ENCODE results near the gene PPM1D.

DNA sequence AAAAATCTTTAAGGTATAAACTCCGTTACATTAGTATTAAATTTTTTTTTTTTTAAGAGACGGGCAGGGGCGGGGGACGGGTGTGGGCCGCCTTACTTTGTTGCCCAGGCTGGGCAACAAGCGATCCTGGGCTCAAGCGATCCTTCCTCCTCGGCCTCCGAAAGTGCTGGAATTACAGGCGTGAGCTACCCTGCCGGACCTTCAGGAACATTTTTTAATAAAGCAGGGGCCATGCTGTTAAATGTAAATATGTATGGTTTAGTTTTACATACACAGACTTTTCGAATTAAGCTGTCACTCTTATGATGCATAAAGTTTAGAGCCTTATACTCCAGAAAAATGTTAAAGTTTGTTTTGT, 2.4 kb downstream of the PPM1D start:
- TF ChIP-seq EZH2 (IDR thresholded peaks at IDR 0.05) = no peak
- no peak for TF ChIP-seq POLR2AphosphoS5 (IDR thresholded peaks at IDR 0.05; ENCODE audit: borderline replicate concordance, low read depth, low read length)
- TF ChIP-seq FOXP2 (optimal IDR thresholded peaks at IDR 0.05; ENCODE audit: control extremely low read depth, extremely low read length, insufficient read depth) = no peak
